Measurements from ENCODE around the gene RNU4-1. TPM values are rescaled to one million over a fixed set of nuclear protein-coding genes. Genes with fewer than 3 reads are reported as not detected.

The RNU4-1 gene
- total RNA-seq, 1 experiment from 2014 or later, result under 0.01 TPM

DNA sequence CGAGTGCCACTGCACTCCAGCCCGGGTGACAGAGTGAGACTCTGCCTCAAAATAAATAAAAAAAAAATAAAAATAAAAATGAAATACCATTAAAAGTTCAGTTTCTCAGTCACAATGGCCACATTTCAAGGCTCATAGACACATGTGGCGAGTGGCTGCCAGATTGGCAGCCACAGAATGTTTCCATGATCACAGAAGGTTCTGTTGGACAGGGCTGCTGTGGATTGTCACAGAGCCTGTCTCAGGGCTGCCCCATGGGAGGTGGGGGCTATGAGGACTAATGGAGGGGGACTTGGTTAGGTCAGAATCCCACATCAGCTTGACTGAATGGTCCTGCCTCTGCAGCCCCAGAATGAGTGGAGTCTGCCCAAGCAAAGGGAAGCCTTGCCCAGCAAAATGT, 38.4 kb upstream of the RNU4-1 start:
- DNase-seq, result no peak
- Histone ChIP-seq H3K9me2 (replicated peaks; ENCODE audit: insufficient read depth, low read length) (no peaks in the 10 kb centered on the region), H4K20me1 (ENCODE audit: insufficient read depth, low read depth, low read length) (no peaks in the 10 kb centered on the region), H3K79me2 (ENCODE audit: low read length) (no peaks in the 10 kb centered on the region), H3K9me3 (ENCODE audit: low read length) (peaks cover 2% of the 10 kb centered on the region; the same call in 1 of the 2 replicates), H3K4me1 (ENCODE audit: low read length) (no peaks in the 10 kb centered on the region), H3K27me3 (ENCODE audit: low read length) (no peaks in the 10 kb centered on the region), H2AFZ (ENCODE audit: low read length) (no peak overlapping the region), H3K4me3 (ENCODE audit: low read length) (no peak overlapping the region), H3K9ac (ENCODE audit: low read length) (no peak overlapping the region), H3K4me2 (ENCODE audit: low read depth, low read length, poor library complexity, severe bottlenecking) (no peak overlapping the region), H3K27ac (ENCODE audit: low read length) (no peak overlapping the region), H3K36me3 (ENCODE audit: insufficient read depth, low read length) (no peaks in the 10 kb centered on the region)

DNA sequence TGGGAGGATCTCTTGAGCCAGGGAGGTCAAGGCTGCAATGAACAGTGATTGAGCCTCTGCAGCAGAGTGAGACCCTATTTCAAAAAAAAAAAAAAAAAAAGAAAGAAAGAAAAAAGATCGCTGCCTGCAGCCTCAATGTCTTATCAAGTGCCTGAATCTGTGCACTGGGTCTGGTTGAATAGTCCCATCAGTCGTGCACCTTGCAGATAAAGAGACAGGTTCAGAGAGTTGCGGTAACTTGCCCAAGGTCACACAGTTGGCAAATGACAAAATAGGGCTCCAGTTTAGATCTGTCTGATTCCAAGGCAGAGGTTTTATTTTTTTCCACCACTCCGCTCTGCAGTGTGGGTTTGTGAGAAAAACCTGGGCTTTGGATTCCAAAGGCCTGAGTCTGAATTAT, 35.2 kb upstream of the RNU4-1 start:
- Histone ChIP-seq H3K9me3 (ENCODE audit: low read length) (no peaks in the 10 kb centered on the region), H3K79me2 (ENCODE audit: low read length) (no peaks in the 10 kb centered on the region), H3K9me2 (replicated peaks; ENCODE audit: insufficient read depth, low read length) (no peaks in the 10 kb centered on the region), H3K36me3 (ENCODE audit: insufficient read depth, low read length) (no peaks in the 10 kb centered on the region), H3K27me3 (ENCODE audit: low read length) (no peaks in the 10 kb centered on the region), H2AFZ (ENCODE audit: low read length) (no peak overlapping the region), H3K27ac (ENCODE audit: low read length) (no peak overlapping the region), H4K20me1 (ENCODE audit: insufficient read depth, low read depth, low read length) (no peaks in the 10 kb centered on the region), H3K9ac (ENCODE audit: low read length) (no peak overlapping the region), H3K4me2 (ENCODE audit: low read depth, low read length, poor library complexity, severe bottlenecking) (no peak overlapping the region), H3K4me3 (ENCODE audit: low read length) (no peak overlapping the region), H3K4me1 (ENCODE audit: low read length) (peaks cover 9% of the 10 kb centered on the region)
- DNase-seq, result no peak

DNA sequence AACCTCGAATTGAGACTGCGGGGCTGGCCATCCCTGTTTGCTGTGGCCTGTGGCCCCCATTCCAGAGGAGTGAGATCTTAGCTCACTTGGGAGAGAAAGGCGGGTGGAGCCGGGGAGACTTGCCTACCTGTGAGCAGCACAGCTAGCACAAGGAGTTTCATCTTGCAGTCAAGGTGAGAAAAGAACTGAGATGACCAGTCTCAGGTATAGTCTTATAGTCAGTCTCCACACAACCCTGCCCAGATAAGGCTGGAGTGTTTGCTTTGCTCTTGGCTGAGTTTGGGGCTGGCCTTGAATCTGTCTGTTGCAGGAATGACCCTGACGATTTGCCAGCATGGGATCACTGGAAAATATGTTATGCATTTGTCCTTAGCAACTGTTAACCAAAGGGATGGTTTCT, 34.6 kb upstream of the RNU4-1 start, which contains the start of gene PLA2G1B:
Gene PLA2G1B, minus strand, starts transcription at position 187 of the 400 bp plus-strand sequence. Its CDS starts 26 bp downstream, at position 161.
- Histone ChIP-seq H3K27ac (ENCODE audit: low read length) (no peak within 1 kb of the TSS), H3K27me3 (ENCODE audit: low read length) (no peaks in the 10 kb centered on the region), H3K4me3 (ENCODE audit: low read length) (no peak within 1 kb of the TSS), H3K36me3 (ENCODE audit: insufficient read depth, low read length) (no peaks in the 10 kb centered on the region), H2AFZ (ENCODE audit: low read length) (no peak within 1 kb of the TSS), H3K9me3 (ENCODE audit: low read length) (no peaks in the 10 kb centered on the region), H3K9ac (ENCODE audit: low read length) (no peak within 1 kb of the TSS), H3K79me2 (ENCODE audit: low read length) (no peaks in the 10 kb centered on the region), H3K4me2 (ENCODE audit: low read depth, low read length, poor library complexity, severe bottlenecking) (no peak within 1 kb of the TSS), H3K4me1 (ENCODE audit: low read length) (peaks cover 9% of the 10 kb centered on the region), H4K20me1 (ENCODE audit: insufficient read depth, low read depth, low read length) (no peaks in the 10 kb centered on the region), H3K9me2 (replicated peaks; ENCODE audit: insufficient read depth, low read length) (no peaks in the 10 kb centered on the region)
- DNase-seq, result no peak

DNA sequence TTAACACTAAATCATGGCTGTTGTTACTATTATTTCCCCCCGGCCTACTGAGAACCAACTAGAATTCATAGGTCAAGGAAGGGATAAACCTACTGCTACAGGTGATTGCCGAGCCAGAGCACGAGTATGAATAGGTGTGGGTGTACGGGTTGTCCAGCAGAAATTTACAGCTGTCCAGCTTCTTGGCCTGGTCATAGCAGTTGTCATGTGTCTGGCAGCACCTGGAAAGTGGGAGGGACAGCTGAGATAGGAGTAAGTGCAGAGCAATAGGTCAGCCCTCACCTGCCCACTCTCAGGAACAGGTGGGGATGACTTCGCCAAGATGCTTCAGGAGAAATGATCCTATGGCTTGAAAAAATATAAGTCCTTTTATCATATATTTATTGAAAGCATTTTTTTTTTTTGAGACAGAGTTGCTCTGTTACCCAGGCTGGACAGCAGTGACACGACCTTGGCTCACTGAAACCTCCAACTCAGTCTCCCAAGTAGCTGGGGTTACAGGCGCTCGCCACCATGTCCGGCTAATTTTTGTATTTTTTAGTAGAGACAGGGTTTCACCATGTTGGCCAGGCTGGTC, 31.9 kb upstream of the RNU4-1 start:
- Histone ChIP-seq H3K9me3 (ENCODE audit: low read length) (no peaks in the 10 kb centered on the region), H4K20me1 (ENCODE audit: insufficient read depth, low read depth, low read length) (no peaks in the 10 kb centered on the region), H3K9me2 (replicated peaks; ENCODE audit: insufficient read depth, low read length) (no peaks in the 10 kb centered on the region), H3K4me3 (ENCODE audit: low read length) (no peak overlapping the region), H3K4me2 (ENCODE audit: low read depth, low read length, poor library complexity, severe bottlenecking) (peak overlapping the region; percentile 85), H3K79me2 (ENCODE audit: low read length) (no peaks in the 10 kb centered on the region), H2AFZ (ENCODE audit: low read length) (no peak overlapping the region), H3K4me1 (ENCODE audit: low read length) (peaks cover 9% of the 10 kb centered on the region), H3K9ac (ENCODE audit: low read length) (no peak overlapping the region), H3K27ac (ENCODE audit: low read length) (no peak overlapping the region), H3K27me3 (ENCODE audit: low read length) (no peaks in the 10 kb centered on the region), H3K36me3 (ENCODE audit: insufficient read depth, low read length) (no peaks in the 10 kb centered on the region)
- DNase-seq, result no peak

DNA sequence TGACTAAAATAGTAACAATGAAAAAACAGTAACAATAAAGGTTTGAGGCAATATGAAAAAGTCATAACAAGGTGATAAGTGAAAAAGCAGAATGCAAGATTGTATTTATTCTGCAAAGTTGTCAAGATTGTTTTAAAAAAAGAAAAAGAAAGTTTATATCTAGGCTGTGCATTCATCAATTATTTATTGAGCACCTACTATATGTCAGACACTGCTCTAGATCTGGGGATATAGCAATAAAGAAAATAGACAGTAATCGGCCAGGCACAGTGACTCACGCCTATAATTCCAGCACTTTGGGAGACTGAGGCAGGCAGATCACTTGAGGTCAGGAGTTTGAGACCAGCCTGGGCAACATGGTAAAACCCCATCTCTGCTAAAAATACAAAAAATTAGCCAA, 30.7 kb upstream of the RNU4-1 start:
- H4K20me1 ChIP-seq (ENCODE audit: insufficient read depth, low read depth, low read length), result no peaks in the 10 kb centered on the region
- no peaks in the 10 kb centered on the region for H3K36me3 ChIP-seq (ENCODE audit: insufficient read depth, low read length)
- H3K27me3 ChIP-seq (ENCODE audit: low read length), result no peaks in the 10 kb centered on the region
- no peaks in the 10 kb centered on the region for H3K79me2 ChIP-seq (ENCODE audit: low read length)
- no peaks in the 10 kb centered on the region for H3K9me2 ChIP-seq (replicated peaks; ENCODE audit: insufficient read depth, low read length)
- no peaks in the 10 kb centered on the region for H3K9me3 ChIP-seq (ENCODE audit: low read length)
- H3K4me2 ChIP-seq (ENCODE audit: low read depth, low read length, poor library complexity, severe bottlenecking), result no peak overlapping the region
- peaks cover 9% of the 10 kb centered on the region for H3K4me1 ChIP-seq (ENCODE audit: low read length)
- no peak overlapping the region for H3K9ac ChIP-seq (ENCODE audit: low read length)
- H3K27ac ChIP-seq (ENCODE audit: low read length), result no peak overlapping the region
- no peak overlapping the region for H3K4me3 ChIP-seq (ENCODE audit: low read length)
- no peak overlapping the region for H2AFZ ChIP-seq (ENCODE audit: low read length)
- no peak for DNase-seq

DNA sequence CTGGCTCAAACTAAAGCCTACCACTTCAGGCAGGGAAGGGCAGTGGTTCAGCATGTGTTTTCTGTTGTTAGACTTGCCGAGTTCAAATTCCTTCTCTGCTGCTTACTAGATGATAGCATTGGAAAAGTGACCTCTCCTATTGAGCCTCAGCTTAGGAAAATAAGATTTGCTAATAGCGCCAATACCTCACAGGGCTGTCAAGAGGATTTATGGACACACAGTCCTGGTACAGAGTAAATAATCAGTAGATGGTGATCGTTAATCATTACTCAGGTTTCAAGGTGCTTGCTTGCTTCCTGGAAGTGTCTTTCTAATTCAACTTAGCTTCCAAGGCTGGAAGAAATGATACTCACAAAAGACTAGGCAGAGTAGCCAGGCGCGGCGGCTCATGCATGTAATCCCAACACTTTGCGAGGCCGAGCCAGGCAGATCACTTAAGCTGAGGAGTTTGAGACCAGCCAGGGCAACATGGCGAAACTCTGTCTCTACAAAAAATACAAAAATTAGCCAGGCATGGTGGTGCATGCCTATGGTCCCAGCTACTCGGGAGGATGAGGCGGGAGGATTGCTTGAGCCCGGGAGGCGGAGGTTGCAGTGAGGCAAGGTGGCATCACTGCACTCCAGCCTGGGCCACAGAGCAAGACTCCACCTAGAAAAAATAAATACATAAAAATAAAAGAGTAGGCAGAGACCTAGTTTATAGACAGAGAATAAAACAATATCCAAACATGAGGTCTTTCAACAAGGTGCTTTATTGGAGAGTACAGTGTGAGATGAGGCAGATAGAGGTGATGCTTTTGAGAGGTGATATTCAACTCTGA, 28.6 kb upstream of the RNU4-1 start:
- Histone ChIP-seq H3K9me3 (ENCODE audit: low read length) (no peaks in the 10 kb centered on the region), H3K4me2 (ENCODE audit: low read depth, low read length, poor library complexity, severe bottlenecking) (no peak overlapping the region), H3K4me3 (ENCODE audit: low read length) (no peak overlapping the region), H4K20me1 (ENCODE audit: insufficient read depth, low read depth, low read length) (no peaks in the 10 kb centered on the region), H3K79me2 (ENCODE audit: low read length) (no peaks in the 10 kb centered on the region), H3K9me2 (replicated peaks; ENCODE audit: insufficient read depth, low read length) (no peaks in the 10 kb centered on the region), H3K36me3 (ENCODE audit: insufficient read depth, low read length) (no peaks in the 10 kb centered on the region), H3K27ac (ENCODE audit: low read length) (no peak overlapping the region), H3K9ac (ENCODE audit: low read length) (no peak overlapping the region), H3K27me3 (ENCODE audit: low read length) (no peaks in the 10 kb centered on the region), H2AFZ (ENCODE audit: low read length) (no peak overlapping the region), H3K4me1 (ENCODE audit: low read length) (peaks cover 19% of the 10 kb centered on the region)
- no peak for DNase-seq

DNA sequence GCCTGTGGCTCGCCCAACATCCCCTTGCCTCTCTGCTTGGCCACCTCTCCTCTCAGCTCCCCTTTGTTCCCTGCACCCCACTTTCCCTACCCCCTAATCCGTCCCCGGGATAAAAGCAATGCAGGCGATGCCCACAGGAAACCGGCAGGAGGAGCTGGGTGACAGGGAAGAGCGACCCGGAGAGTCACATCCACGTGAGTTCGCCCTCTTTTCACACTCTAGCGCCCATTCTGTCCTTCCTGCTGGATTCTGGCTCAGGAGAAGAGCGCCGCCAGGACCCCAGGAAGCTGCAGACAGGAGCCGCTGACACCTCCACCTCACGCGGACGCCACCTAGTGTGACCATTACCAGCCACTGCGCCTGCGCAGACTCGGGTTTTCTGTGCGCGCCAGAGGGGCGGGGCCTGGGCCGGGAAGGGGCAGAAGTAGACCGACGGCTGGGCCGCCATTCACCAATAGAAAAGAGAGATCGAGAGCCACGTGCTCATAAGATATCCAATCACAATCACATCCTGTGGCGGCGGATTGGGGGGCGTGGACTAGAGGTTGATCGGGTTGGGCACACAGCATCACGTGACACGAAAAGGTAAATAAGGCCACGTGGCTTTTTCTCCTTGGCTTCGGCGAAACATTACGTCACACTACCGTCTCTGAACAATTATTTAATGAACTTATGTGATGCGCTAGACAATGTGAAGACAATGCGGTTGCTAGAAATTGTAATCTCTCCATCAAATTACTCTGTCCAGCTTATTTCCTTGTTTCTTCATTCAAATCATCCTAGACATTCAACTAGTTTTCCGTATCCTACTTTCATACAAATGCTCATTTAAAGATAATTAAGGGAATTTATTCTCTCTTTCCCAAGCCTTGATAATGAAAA, 24.4 kb upstream of the RNU4-1 start:
- Histone ChIP-seq H4K20me1 (ENCODE audit: insufficient read depth, low read depth, low read length) (no peaks in the 10 kb centered on the region), H3K27ac (ENCODE audit: low read length) (no peak overlapping the region), H3K9ac (ENCODE audit: low read length) (peak overlapping the region; percentile 65), H3K4me3 (ENCODE audit: low read length) (peak overlapping the region; percentile 61), H3K79me2 (ENCODE audit: low read length) (no peaks in the 10 kb centered on the region), H3K4me2 (ENCODE audit: low read depth, low read length, poor library complexity, severe bottlenecking) (peak overlapping the region; percentile 69), H3K36me3 (ENCODE audit: insufficient read depth, low read length) (no peaks in the 10 kb centered on the region), H3K27me3 (ENCODE audit: low read length) (no peaks in the 10 kb centered on the region), H3K9me3 (ENCODE audit: low read length) (no peaks in the 10 kb centered on the region), H2AFZ (ENCODE audit: low read length) (peak overlapping the region; percentile 72), H3K4me1 (ENCODE audit: low read length) (peaks cover 11% of the 10 kb centered on the region), H3K9me2 (replicated peaks; ENCODE audit: insufficient read depth, low read length) (no peaks in the 10 kb centered on the region)
- peak; percentile 100 for DNase-seq

DNA sequence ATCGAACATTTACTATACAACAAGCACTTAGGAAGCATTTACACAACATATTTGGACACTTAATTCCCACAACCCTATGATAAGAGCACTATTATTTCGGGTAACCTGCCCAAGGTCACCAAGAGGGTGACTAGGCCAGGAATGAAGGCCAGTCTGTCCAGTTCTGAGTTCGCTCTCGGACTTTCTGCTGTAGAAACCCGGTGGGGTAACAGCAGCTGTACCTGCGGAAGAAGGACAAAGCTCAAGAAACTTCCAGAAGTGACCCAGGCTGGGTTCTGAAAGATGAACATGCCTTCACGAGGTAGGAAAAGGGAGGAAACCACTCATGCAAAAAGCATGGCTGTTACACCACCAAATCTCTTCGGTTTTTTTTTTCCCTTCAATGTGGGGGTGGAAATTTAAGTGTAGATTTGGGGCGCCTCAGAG, 23.8 kb upstream of the RNU4-1 start:
- Histone ChIP-seq H3K36me3 (ENCODE audit: insufficient read depth, low read length) (no peaks in the 10 kb centered on the region), H3K4me3 (ENCODE audit: low read length) (peak overlapping the region; percentile 61), H3K27me3 (ENCODE audit: low read length) (no peaks in the 10 kb centered on the region), H3K4me1 (ENCODE audit: low read length) (peaks cover 11% of the 10 kb centered on the region), H3K79me2 (ENCODE audit: low read length) (no peaks in the 10 kb centered on the region), H4K20me1 (ENCODE audit: insufficient read depth, low read depth, low read length) (no peaks in the 10 kb centered on the region), H3K27ac (ENCODE audit: low read length) (no peak overlapping the region), H3K9me2 (replicated peaks; ENCODE audit: insufficient read depth, low read length) (no peaks in the 10 kb centered on the region), H3K9me3 (ENCODE audit: low read length) (no peaks in the 10 kb centered on the region), H2AFZ (ENCODE audit: low read length) (peak overlapping the region; percentile 72), H3K4me2 (ENCODE audit: low read depth, low read length, poor library complexity, severe bottlenecking) (peak overlapping the region; percentile 69), H3K9ac (ENCODE audit: low read length) (peak overlapping the region; percentile 65)
- peak; percentile 48 for DNase-seq

All from Karpas-422 (cell line).